Ishikawa (cell line): ENCODE measurements around the gene RAB17.

ENCODE experiments used
- CEBPB ChIP-seq: IDR thresholded peaks from 2 replicates; pipeline ENCODE4 v1.6.1; 2012
- CREB1 ChIP-seq: IDR thresholded peaks from 2 replicates; pipeline ENCODE4 v1.6.1; 2012; ENCODE audit warnings: low read depth
- EGR1 ChIP-seq: IDR thresholded peaks from 2 replicates; pipeline ENCODE4 v1.6.1; 2012
- EP300 ChIP-seq: IDR thresholded peaks from 2 replicates; pipeline ENCODE4 v1.6.1; 2012; ENCODE audit warnings: borderline replicate concordance
- FOXM1 ChIP-seq: IDR thresholded peaks from 2 replicates; pipeline ENCODE4 v1.6.1; 2012; ENCODE audit warnings: low read depth, borderline replicate concordance
- MAX ChIP-seq: IDR thresholded peaks from 2 replicates; pipeline ENCODE4 v1.6.1; 2012
- NFIC ChIP-seq: IDR thresholded peaks from 2 replicates; pipeline ENCODE4 v1.6.1; 2012
- RAD21 ChIP-seq: IDR thresholded peaks from 2 replicates; pipeline ENCODE4 v1.6.1; 2012; ENCODE audit warnings: low read depth
- REST ChIP-seq: IDR thresholded peaks from 2 replicates; pipeline ENCODE4 v1.6.1; 2012; ENCODE audit warnings: low read depth, mild to moderate bottlenecking
- TAF1 ChIP-seq: IDR thresholded peaks from 2 replicates; pipeline ENCODE4 v1.6.1; 2012; ENCODE audit warnings: low read depth, mild to moderate bottlenecking
- TCF12 ChIP-seq: IDR thresholded peaks from 2 replicates; pipeline ENCODE4 v1.6.1; 2012; ENCODE audit warnings: low read depth
- TEAD4 ChIP-seq: IDR thresholded peaks from 2 replicates; pipeline ENCODE4 v1.6.1; 2012
- USF1 ChIP-seq: IDR thresholded peaks from 2 replicates; pipeline ENCODE4 v1.6.1; 2012
- YY1 ChIP-seq: IDR thresholded peaks from 2 replicates; pipeline ENCODE4 v1.6.1; 2012; ENCODE audit warnings: low read depth
- ZBTB7A ChIP-seq: IDR thresholded peaks from 2 replicates; pipeline ENCODE4 v1.6.1; 2012; ENCODE audit warnings: low read depth

The RAB17 gene

GRCh38 chr2:237593036-237593435, 2.5 kb upstream of the RAB17 start:
- no peak for TF ChIP-seq CREB1
- TF ChIP-seq TCF12 = no peak
- no peak for TF ChIP-seq EP300
- no peak for TF ChIP-seq ZBTB7A
- no peak for TF ChIP-seq RAD21
- no peak for TF ChIP-seq EGR1
- no peak for TF ChIP-seq MAX
- TF ChIP-seq CEBPB = no peak
- no peak for TF ChIP-seq NFIC
- no peak for TF ChIP-seq YY1
- TF ChIP-seq REST = no peak
- no peak for TF ChIP-seq TEAD4
- TF ChIP-seq FOXM1 = no peak
- TF ChIP-seq TAF1 = no peak
- TF ChIP-seq USF1 = no peak

GRCh38 chr2:237592425-237592980, 2.0 kb upstream of the RAB17 start:
- TF ChIP-seq YY1 (no peak), TCF12 (no peak), EGR1 (no peak), EP300 (no peak), USF1 (no peak), CREB1 (no peak), MAX (no peak), TEAD4 (no peak), NFIC (no peak), CEBPB (no peak), REST (no peak)

- no peak for TF ChIP-seq EGR1
- TF ChIP-seq MAX = peak; percentile 85
- 0 out of 2 replicates have a peak, but pooled peaks have one; percentile 31 for TF ChIP-seq TAF1
- no peak for TF ChIP-seq YY1
- peak; percentile 46; the same call in 1 of the 2 replicates for TF ChIP-seq TCF12
These were observed 777 bp upstream of the RAB17 start for GRCh38 chr2:237591141-237591881.

- TF ChIP-seq YY1 (no peak), FOXM1 (no peak), TEAD4 (no peak), CEBPB (no peak), RAD21 (no peak), ZBTB7A (no peak), CREB1 (no peak), EP300 (no peak), TCF12 (no peak), EGR1 (no peak), TAF1 (no peak), USF1 (no peak)
These were observed 2.4 kb downstream of the RAB17 start for GRCh38 chr2:237588044-237588696.
